ENCODE measurements around the gene TAS2R40.
"Not testable (repeated sequence)": the region's sequence is repeated elsewhere in the genome, so short reads cannot be mapped to it uniquely, and the experiment has no call there.

TAS2R40 gene

DNA sequence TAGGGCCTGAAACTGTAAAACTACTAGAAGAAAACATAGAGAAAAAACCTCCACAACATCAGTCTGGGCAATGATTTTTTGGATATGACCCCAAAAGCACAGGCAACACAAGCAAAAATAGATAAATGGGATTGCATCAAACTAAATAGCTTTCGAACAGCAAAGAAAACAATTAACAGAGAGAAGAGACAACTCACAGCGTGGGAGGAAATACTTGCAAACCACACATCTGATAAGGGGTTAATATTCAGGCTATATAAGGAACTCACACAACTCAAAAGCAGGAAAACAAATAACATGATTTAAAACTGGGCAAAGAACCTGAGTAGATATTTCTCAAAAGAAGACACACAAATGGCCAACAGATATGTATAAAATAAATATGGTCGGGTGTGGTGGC is 33.7 kb downstream of the TAS2R40 start:
- DNase-seq, result no peak

DNA sequence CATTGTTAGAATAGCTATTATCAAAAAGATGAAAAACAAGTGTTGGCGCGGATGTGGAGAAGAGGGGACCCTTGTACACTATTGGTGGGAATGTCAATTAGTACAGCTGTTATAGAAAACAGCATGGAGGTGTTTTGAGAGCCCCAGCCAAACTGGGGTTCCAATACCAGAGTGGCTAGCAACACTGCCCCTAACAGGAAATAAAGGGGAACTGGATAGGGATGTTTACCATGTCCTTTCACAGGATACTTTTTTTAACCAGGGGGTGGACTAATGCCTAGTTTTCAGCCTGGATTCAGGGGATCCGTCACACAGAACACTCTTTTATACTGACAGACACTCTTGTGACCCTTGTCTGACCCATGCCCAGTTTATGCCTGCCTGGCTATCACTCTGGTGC is 34.5 kb downstream of the TAS2R40 start:
- no peak for DNase-seq

DNA sequence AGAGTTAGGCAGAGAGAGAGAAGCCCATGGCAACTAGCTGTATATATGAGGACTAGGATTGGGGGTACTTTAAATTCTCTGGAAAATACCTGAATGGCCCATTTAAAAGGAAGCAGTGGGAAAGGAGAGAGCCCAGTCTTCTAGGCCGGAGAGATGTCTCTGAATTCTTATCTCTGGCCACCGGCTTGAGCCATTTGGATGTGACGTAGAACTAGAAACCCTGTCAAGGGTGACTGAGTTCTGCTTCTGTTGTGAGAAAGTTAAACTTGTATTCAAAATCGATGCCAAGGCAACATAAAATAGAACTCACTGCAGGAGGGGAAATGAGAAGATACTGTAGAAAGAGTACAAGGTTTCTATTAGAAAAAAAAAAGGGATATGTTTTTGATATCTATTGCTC is 35.1 kb downstream of the TAS2R40 start:
- no peak for DNase-seq

DNA sequence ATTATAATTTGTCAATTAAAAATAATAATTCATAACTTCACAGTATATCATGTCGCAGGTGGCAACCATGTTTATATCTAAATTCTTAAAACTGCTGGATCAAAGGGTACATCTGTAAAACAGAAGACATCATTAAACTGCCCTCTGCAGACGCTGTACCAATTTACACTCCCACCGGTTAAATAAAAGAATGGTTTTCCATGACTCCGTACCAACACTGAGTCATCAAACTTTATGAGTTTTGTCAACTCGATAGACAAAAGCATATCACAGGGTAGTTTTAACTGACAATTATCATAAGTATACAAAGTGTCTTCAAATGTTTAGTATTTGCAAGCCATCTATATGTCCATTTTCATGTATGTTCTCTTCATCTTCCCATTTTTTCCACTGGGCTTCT is 35.7 kb downstream of the TAS2R40 start:
- DNase-seq, result no peak

DNA sequence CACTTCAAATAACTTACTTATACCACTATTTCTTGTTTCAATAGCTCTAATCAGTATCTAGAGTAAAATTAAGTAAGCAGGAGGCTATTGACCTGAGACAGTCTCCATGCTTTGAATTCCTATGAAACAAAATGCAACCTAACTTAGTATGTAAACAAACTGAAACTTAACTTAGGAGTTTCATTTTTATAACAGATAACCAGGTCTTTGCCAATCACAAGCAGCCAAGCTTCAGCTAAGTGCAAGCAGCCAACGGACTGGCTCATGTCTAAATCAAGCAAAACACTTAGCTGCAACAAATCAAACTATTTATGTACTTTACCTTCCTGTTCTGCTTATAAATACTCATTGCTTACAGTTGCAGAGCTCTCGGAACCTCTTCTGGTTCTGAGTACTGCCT is 37.0 kb downstream of the TAS2R40 start:
- no peak for DNase-seq

DNA sequence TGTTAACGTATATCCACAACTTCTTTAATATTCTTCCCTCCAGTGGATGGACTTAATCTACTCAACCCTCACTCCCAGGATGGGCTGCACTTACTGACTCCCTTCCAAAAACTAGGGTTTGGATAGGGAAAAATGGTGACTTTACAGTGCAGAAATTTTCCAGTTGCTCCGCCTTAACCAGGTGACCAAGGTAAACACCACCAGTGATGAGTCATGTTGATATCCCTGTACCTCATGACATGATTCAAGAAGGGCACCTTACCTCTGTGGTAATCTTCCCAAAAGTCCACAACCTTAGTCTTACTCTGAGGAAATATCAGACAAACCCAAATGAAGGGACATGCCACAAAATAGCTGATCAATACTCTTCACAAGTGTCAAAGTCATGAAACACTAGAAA is 37.9 kb downstream of the TAS2R40 start:
- no peak for DNase-seq

DNA sequence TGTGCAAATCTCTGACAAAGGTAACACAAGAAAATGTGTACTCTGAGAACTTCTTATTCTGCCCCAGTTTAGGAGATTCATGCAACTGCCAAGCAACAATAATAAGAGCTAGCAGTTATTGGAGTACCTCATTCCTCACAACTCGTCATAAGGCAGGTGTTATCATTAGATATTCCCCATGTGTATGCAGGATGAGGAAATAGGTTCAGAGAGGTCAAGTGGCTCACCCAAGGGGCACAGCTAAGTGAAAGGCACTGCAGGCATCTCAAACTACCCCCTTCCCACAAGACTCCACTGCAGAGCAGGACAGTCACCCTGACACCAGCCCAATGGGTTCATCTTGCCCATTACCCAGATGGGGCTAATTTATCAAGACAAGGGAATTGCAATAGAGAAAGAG is 40.1 kb downstream of the TAS2R40 start:
- DNase-seq, result no peak

DNA sequence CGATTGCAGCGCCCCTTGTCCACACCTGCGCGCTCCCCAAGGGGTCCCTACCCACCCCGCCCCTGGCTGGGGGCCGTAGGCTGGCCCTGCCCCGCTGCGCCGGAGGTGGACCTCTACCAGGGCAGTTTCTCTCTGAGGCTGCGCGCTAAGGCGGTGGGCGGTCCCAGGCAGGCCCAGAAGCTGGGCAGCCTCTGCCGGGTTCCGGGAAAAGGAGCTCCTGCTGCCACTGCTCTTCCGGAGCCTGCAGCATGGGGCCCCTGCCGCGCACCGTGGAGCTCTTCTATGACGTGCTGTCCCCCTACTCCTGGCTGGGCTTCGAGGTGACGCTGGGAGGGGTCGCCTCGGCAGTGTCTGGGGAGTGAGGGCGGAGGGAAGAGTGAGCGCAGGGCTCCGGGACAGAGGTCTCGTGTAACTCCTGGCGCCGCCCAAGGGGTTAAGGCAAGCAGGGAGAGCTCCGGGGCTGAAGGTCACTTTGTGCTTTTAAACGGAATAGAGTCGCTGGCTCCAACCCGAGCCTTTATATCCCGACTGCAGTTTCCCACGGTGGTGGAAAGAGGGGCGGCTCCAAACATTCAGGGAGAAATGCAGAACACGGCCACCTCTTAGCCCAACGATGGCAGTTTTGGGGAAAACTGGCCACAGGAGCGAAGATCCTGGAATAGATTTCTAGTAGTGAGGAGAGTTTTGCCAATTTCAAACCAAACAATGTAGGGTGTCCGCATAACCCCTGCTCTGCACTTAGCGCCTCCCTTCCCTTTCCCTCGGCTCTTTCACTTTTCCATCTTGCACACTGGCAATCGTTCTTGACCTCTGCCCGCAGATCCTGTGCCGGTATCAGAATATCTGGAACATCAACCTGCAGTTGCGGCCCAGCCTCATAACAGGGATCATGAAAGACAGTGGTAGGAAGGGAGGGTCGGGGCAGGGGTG is 41.7 kb downstream of the TAS2R40 start, which contains the start of gene GSTK1:
Gene GSTK1 (plus strand): TSS at position 176 of the 930 bp plus-strand sequence. CDS start 73 bp downstream, at position 249.
- no peak for DNase-seq

DNA sequence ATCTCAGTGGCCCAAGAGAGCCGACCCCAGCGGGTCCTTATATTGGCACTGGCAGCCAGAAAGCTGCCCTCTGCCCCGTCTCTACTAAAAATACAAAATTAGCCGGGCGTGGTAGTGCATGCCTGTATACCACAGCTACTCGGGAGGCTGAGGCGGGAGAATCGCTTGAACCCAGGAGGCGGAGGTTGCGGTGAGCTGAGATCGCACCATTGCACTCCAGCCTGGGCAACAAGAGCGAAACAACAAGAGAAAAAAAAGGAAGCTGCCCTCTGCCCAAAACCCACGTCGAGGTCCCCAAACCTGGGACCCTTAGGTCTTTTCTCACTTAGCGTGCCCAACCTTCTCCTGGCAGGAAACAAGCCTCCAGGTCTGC is 42.3 kb downstream of the TAS2R40 start:
- DNase-seq, result not testable (repeated sequence)

DNA sequence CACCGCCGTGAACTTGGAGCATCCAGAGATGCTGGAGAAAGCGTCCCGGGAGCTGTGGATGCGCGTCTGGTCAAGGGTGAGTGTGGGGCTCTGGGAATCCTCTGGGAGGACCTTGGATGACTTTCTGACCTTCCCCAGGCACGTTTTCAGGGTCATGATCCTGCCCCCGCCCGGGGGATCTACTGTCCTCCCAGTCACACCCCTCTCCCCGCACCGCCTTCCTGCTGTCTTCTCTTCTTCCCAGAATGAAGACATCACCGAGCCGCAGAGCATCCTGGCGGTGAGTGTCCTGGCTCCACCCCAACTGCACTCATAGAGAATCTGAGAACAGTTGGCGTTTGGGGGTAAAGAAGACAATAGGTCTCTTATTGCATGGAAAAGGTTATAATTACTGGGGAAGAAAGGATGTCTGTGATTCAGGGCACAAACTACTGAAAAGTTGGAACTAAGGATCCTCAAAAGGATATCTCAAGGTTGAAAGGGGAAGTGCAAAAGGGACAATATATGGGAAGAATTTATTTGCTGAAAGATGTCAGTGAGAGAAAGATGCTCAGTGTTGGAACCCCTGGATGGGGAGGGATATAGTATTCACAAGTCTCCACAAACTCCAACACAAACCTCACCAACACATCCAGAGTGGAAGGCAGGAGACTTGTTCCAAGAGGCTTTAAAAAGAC is 43.3 kb downstream of the TAS2R40 start:
- DNase-seq, result no peak

DNA sequence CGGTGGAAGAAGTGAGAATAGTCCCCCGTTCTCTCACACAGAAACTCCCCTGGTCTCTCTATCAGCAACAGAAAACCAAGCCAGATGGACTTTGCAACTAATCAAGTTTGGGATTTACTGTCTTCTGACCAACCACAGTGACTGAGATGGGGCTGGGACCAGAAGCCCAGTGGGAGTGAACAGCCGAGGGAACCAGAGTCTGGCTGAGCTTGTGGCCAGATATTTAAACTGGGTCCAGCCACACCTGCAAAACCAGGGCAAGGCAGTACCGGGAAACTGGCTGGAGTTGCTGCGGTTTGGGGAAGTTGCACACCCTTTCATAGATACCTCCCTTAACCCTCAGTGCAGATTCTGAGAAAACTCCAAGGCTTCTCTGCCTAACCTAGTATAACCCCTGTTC is 47.4 kb downstream of the TAS2R40 start:
- no peak for DNase-seq

DNA sequence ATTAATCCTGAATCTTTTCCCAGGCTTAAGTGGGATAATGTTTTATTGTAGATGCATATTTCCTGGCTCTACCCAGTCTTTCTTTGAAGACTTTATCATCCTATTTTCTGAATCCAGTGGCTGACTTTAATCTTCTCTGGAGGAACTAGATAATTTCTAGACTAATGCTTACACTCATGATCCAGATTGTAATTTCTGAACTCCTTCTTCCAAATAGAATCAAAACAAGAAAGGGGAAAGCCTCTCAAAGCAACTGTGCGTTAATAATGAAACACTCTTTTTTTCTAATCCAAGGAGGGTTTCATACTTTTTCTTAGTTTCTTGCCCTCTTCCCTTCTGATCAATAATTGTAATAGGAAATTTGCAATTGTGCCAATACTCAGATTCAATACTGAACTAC is 49.4 kb downstream of the TAS2R40 start:
- DNase-seq, result no peak
